ENCODE results near the gene SH3YL1.

Gene SH3YL1

GRCh38 chr2:263774-264492, at the start of gene SH3YL1:
Gene SH3YL1, minus strand, starts transcription at chr2:264032. Its CDS starts 48 bp downstream, at chr2:263984.
- no peak for DNase-seq (ENCODE audit: low read depth, low spot score)
- H3K27ac ChIP-seq, result peak within 1 kb of the TSS; percentile 65

DNA sequence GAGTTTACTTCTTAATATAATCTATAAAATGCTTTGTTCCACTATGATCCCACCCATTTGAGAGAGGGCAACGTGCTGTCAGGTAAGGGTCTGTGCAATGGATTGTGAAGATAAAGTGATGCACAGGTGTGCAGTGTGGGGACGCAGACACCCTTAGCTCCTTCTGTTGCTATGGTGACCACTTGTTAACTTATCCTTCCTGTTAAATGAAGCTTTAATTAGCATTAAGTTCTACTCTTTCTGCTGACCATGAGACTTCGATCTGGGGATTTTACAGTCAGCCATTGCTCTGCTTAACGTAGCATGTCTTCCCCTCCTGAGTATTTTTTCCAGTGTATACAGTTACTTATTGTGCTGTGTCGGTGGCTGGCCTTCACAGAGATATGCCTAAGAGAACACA, 47.2 kb upstream of the SH3YL1 start:
- no peak overlapping the region for H3K27ac ChIP-seq
- DNase-seq (ENCODE audit: low read depth, low spot score), result no peak

- DNase-seq (ENCODE audit: low read depth, low spot score), result no peak
- H3K27ac ChIP-seq, result no peak overlapping the region
Observed at GRCh38 chr2:309954-310510, 46.2 kb upstream of the SH3YL1 start.

GRCh38 chr2:309148-309953, 45.5 kb upstream of the SH3YL1 start:
- no peak overlapping the region for H3K27ac ChIP-seq

DNA sequence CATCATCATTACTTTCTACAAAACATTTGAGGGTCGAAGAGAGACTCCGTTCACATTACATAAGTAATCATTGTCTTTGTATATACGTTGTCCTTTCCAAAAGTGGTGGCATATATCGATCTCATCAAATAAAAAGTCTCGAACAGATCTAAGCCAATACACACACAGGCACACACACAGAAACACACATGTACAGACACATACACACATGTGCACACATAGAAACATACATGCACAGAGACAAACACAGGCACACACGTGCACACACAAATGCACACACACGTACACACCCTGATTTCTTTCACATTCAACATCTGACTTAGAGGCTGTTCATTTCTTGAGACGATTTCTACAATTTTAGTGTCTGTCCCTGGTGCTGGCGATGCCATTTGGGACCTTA, 41.5 kb upstream of the SH3YL1 start:
- H3K27ac ChIP-seq, result no peak overlapping the region
- no peak for DNase-seq (ENCODE audit: low read depth, low spot score)

More at GRCh38 chr2:309148-309953, 45.5 kb upstream of the SH3YL1 start:
- DNase-seq (ENCODE audit: low read depth, low spot score), result no peak

GRCh38 chr2:296354-296753, 32.5 kb upstream of the SH3YL1 start:
- no peak for DNase-seq (ENCODE audit: low read depth, low spot score)
- H3K27ac ChIP-seq, result no peak overlapping the region

GRCh38 chr2:295090-295489, 31.3 kb upstream of the SH3YL1 start:
- H3K27ac ChIP-seq, result no peak overlapping the region
- no peak for DNase-seq (ENCODE audit: low read depth, low spot score)

- H3K27ac ChIP-seq, result no peak overlapping the region
- peak; percentile 16 for DNase-seq (ENCODE audit: low read depth, low spot score)
Observed at GRCh38 chr2:290090-290722, 26.4 kb upstream of the SH3YL1 start.

DNA sequence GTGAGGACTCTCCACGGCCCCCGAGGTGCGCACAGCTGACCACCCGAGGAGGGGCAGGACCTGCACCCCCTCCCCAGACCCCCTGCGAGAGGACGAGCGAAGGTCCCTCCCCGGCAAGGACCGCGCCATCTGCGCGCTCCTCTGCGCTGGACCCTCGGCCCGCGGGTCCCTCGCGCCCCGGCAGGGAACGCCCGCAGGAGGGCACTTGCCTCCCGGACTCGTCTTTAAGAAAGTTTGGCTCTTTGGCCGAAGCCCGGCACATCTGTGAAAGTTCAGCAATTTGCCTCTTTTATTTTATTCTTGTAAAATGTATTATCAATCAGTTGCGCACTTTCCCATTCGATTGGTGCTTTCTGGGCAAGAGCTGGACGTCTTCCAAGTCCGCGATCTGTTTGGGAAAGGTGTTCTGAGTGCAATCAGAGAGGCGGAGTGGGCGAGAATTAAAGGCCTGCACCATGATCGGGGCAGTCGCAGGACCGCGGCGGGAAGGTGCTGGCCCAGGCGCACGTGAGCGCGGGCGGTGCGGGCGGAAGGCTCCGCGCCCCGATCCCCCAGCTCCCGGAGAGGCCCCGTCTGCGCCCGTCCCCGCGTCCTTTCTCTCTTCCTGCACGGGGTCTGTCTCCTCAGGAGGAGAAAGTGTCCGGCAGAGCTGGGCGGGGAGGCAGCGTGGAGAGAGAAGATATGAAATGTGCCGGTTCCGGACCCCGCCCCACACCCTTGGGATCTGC, 25.7 kb upstream of the SH3YL1 start:
- DNase-seq (ENCODE audit: low read depth, low spot score), result no peak
- H3K27ac ChIP-seq, result no peak overlapping the region

- no peak for DNase-seq (ENCODE audit: low read depth, low spot score)
- no peak overlapping the region for H3K27ac ChIP-seq
Observed at GRCh38 chr2:288758-289361, 25.0 kb upstream of the SH3YL1 start.

DNA sequence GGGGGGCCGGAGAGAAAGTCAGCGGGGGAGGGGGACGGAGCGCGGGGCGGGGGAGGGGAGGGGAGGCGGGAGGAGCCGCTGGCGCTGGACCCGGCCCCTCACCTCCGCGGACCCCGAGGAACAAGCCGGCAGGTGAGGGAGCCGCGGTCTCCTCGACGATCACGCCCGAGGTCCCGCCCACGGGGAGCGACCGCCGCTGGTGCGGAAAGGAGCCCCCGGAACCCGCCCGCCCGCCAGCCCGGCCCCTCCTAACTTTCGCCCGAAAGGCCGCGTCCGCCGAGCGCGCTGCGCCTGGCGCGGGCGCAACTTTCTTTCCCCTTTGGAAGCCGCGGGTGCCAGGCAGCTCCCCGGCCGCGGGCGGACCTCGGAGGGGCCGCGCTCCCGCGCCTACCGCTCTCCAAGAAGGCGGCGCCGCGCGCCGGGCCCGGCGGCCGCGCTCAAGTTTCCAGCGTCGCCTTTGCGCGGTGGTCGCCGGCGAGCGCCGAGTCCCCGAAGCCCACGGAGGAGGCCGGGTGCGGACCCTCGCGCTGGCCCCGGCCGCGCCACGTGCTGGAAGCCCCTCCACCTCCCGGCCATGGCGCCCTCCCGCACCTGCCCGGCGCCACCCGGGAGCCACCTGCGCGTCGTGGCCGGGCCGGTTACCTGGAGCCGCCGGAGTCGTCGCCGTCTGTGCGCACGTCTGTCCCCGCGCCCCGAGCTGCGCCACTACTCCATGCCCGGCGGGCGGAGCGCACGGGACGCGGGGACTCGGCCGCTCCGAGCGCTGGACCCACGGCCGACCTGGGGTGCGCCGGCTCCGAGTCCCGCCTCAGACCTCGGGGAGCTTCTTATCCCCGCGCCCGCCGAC, 24.3 kb upstream of the SH3YL1 start, which contains the start of gene ALKAL2:
Gene ALKAL2 (minus strand): TSS at position 181 of the 847 bp plus-strand sequence. CDS start 256 bp downstream, outside the sequence.
- no peak within 1 kb of the TSS for H3K27ac ChIP-seq
- DNase-seq (ENCODE audit: low read depth, low spot score), result no peak

- DNase-seq (ENCODE audit: low read depth, low spot score), result no peak
- no peak overlapping the region for H3K27ac ChIP-seq
Observed at GRCh38 chr2:287471-287885, 23.6 kb upstream of the SH3YL1 start.

DNA sequence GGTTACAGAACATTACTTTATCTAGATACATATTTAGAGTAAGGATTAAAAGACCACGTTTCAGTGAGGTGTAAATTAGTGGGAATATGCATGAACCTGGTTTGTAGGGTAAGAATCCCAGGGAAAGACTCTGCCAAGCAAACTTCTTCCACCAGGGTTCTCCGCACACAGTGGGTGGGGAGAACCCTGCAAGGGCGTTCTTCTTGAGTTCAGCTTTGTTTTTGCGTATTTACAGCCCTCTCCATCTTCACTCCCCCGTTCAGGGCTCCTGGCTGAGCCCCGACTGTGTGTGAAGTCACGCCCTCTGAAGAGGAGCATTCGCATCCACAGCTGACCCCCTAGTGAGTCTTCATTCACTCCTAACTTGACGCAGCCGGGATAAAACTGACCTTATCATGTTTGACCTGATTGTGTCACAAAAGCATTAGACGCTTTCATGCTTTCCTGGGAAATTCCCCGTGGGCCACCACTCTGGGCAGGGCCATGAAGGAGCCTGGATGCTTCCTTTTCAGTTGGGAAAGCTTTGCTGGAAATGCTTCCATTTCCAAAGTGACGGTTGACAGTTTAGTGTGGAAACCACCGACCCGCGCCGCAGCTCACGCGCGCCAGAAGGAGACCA, 23.1 kb upstream of the SH3YL1 start:
- no peak for DNase-seq (ENCODE audit: low read depth, low spot score)
- H3K27ac ChIP-seq, result no peak overlapping the region

DNA sequence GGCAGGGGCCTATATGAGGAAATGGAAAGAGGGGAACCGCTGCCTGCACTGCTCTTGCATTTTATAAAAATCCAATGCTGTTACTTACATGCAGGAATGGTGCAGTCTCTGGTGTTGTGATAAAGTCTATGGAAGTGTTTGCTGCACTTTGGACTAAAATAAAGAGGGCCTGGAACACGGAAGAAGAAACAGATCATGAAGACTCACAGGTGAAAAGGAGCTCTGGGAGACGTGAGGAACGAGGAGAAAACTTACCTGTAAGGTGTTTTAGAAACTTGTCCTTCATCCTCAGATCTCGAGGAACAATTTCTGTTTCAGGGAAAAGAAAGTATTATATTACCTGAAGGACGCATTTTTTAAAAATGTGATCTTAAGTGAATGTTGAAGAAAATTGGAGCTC, 22.2 kb upstream of the SH3YL1 start:
- DNase-seq (ENCODE audit: low read depth, low spot score), result no peak
- no peak overlapping the region for H3K27ac ChIP-seq

GRCh38 chr2:285531-285930, 21.7 kb upstream of the SH3YL1 start:
- no peak for DNase-seq (ENCODE audit: low read depth, low spot score)
- no peak overlapping the region for H3K27ac ChIP-seq

DNA sequence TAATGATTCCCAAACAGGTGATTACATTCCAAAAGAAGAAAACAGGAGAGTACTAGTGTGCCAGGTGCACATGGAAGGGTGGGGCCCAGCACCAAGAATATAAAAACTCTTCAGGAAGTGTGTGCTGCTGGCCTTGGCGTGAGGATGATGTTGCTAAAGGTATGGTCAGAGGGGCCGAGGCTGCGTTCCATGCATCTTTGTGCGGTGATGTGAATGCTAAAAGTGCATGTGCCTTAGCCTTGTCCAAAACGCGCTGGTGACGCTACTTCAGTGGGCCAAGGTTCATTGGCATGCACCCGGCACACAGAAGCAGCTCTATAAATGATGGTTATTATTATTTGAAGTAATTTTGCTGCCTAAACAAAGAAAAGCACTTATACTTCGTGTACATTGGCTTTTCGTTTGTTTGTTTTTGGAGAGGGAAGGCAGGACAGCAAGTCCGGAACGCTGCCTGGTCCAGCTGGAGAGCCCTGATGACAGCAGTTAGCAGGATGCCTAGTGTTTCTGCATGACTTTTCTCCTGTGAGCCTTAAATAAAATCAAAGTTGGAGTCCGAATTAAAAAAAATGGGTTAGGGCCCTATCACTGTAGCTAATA, 21.2 kb upstream of the SH3YL1 start:
- H3K27ac ChIP-seq, result no peak overlapping the region

DNA sequence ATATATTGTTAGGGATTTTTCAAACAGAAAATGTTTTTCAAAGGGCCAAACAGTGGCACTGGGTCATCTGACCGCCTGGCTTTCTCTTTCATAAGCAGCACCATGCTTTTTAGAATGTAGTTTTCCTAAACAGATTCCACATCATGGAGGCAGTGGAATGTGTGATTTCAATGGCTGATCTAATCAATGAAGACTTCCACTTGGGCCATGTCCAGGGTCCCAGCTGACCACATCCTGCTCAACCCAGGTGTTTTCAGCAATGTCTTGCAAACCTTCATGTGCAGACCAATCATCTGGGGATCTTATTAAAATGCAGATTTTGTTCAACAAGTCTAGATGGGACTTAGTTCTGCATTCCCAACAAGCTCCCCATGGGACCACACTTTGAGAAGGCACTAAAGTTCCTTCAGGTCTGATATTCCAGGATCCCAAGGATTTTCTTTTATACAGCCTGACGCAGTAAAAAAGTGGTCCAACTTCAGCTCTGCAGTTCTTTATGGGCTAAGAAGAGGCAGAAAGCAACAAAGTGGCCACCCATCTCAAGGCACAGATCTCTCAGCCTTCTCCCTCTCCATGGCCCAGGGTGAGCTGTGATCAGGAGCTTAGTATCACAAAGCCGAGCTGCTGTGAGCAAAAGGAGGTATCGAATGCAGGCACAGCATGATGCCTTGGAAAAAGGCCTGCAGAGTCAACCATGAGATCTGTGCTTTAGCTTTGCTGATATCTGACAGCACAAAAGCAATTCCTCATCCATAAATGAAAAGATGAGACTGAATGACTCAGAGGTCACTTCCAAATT, 20.4 kb upstream of the SH3YL1 start:
- DNase-seq (ENCODE audit: low read depth, low spot score), result no peak
- no peak overlapping the region for H3K27ac ChIP-seq

More for the DNA sequence above, 21.2 kb upstream of the SH3YL1 start:
- DNase-seq (ENCODE audit: low read depth, low spot score), result no peak
